Activated CD8-positive, alpha-beta T cell treated with anti-CD3 and anti-CD28 coated beads for 36 hours (primary cell): ENCODE data around the gene SGMS1. TPM values are rescaled to one million over a fixed set of nuclear protein-coding genes. Genes with fewer than 3 reads are reported as not detected.

Experiments used
- ATAC-seq: fragments of 200-7000 bp; cut with Tn5 transposase; one replicate; pipeline ENCODE4 v1.10.0; 2021; ENCODE audit warnings: mild to moderate bottlenecking, moderate library complexity
- CTCF ChIA-PET: fragments of 350-600 bp; sonication (Branson Sonifier 250); formaldehyde crosslinking; loops from one replicate; lab custom pipeline; 2021; ENCODE audit warnings: antibody characterized with exemption; lab: Charles Lee
- POLR2A ChIA-PET: fragments of 350-600 bp; sonication (Branson Sonifier 250); formaldehyde crosslinking; loops from one replicate; lab custom pipeline; 2021; ENCODE audit warnings: antibody characterized with exemption; lab: Charles Lee
- DNase-seq: peaks from one replicate; pipeline ENCODE4 v3.0.0-alpha.2; 2020
- H3K27ac Mint-ChIP-seq: one replicate; pipeline ENCODE4 v1.8.0; 2021; ENCODE audit warnings: mild to moderate bottlenecking, mixed read lengths
- H3K27me3 Mint-ChIP-seq: one replicate; pipeline ENCODE4 v1.8.0; 2021; ENCODE audit warnings: mixed read lengths
- H3K36me3 Mint-ChIP-seq: one replicate; pipeline ENCODE4 v1.8.0; 2021; ENCODE audit warnings: low read depth, mixed read lengths
- H3K4me1 Mint-ChIP-seq: one replicate; pipeline ENCODE4 v1.8.0; 2021; ENCODE audit warnings: low read depth, mixed read lengths
- H3K4me3 Mint-ChIP-seq: one replicate; pipeline ENCODE4 v1.8.0; 2021; ENCODE audit warnings: mild to moderate bottlenecking, moderate library complexity, mixed read lengths
- H3K9me3 Mint-ChIP-seq: one replicate; pipeline ENCODE4 v1.8.0; 2021; ENCODE audit warnings: mixed read lengths
- intact Hi-C: fragments of 100-400 bp; cut with micrococcal nuclease; formaldehyde crosslinking; loops from one replicate; pipeline ENCODE4 v1.10.0; 2022
- total RNA-seq, 2 experiments: library from RNA; stranded (reverse); gene quantifications; one replicate each; pipeline ENCODE4 v1.2.3, GENCODE V29; 2021
- TF ChIP-seq, protein P1 (sequence below): fragments of 200-600 bp; IDR thresholded peaks from one replicate; pipeline ENCODE4 v1.8.0; 2022; ENCODE audit warnings: antibody characterized with exemption, mild to moderate bottlenecking

SGMS1 gene
- total RNA-seq, 2 experiments from 2014 or later, result 9.0 to 10.6 TPM

DNA sequence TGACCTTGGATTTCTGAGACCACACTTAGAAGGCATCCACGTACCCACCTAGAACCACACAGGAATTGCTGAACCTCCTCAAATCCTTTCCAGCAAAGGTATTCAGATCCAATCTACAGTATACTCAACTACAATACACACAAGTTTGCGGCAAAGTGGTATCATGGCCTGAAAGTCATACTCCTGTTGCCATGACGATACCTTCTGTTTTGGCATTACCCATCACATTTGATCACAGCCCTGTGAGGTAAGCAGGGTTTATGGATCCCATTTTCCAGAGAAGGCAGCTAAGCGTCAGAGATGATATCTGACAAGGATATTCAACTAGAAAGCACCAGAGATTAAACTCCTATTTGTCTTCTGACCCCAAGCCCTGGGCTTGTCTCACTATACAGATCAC, 32.8 kb downstream of the SGMS1 start:
- ChIA-PET CTCF (no interaction called here), POLR2A (no interaction called here)
- TF ChIP-seq, protein P1, sequence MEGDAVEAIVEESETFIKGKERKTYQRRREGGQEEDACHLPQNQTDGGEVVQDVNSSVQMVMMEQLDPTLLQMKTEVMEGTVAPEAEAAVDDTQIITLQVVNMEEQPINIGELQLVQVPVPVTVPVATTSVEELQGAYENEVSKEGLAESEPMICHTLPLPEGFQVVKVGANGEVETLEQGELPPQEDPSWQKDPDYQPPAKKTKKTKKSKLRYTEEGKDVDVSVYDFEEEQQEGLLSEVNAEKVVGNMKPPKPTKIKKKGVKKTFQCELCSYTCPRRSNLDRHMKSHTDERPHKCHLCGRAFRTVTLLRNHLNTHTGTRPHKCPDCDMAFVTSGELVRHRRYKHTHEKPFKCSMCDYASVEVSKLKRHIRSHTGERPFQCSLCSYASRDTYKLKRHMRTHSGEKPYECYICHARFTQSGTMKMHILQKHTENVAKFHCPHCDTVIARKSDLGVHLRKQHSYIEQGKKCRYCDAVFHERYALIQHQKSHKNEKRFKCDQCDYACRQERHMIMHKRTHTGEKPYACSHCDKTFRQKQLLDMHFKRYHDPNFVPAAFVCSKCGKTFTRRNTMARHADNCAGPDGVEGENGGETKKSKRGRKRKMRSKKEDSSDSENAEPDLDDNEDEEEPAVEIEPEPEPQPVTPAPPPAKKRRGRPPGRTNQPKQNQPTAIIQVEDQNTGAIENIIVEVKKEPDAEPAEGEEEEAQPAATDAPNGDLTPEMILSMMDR, result no peak
- Mint-ChIP-seq H3K36me3 (peaks cover 23% of the 10 kb centered on the region), H3K27ac (no peak overlapping the region), H3K4me3 (no peak overlapping the region), H3K9me3 (no peaks in the 10 kb centered on the region), H3K4me1 (peaks cover 13% of the 10 kb centered on the region), H3K27me3 (no peaks in the 10 kb centered on the region)
- intact Hi-C loops, result no loop called here
- DNase-seq (no peak), ATAC-seq (no peak)

DNA sequence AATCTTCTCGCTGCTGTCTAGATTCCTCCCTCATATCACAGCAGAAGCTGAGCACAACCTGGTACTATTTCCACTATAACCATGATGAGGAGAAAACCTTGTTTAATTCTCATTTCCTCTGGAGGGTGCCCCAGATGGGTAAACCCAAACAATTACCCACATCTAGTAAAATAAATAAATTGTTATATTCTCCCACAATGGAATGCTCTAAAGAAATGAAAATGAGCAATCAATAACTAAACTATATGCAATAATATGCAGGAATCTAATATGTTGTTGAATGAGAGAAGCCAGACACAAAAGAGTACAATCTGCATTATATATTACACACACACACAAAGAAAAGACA, 37.0 kb downstream of the SGMS1 start:
- ChIA-PET CTCF (no interaction called here), POLR2A (no interaction called here)
- peaks cover 37% of the 10 kb centered on the region for H3K36me3 Mint-ChIP-seq
- intact Hi-C loops, result no loop called here
- DNase-seq (no peak), ATAC-seq (no peak)
- no peaks in the 10 kb centered on the region for H3K9me3 Mint-ChIP-seq
- no peak overlapping the region for H3K4me3 Mint-ChIP-seq
- peaks cover 10% of the 10 kb centered on the region for H3K4me1 Mint-ChIP-seq
- TF ChIP-seq, protein P1, result no peak
- H3K27ac Mint-ChIP-seq, result no peak overlapping the region
- H3K27me3 Mint-ChIP-seq, result no peaks in the 10 kb centered on the region

DNA sequence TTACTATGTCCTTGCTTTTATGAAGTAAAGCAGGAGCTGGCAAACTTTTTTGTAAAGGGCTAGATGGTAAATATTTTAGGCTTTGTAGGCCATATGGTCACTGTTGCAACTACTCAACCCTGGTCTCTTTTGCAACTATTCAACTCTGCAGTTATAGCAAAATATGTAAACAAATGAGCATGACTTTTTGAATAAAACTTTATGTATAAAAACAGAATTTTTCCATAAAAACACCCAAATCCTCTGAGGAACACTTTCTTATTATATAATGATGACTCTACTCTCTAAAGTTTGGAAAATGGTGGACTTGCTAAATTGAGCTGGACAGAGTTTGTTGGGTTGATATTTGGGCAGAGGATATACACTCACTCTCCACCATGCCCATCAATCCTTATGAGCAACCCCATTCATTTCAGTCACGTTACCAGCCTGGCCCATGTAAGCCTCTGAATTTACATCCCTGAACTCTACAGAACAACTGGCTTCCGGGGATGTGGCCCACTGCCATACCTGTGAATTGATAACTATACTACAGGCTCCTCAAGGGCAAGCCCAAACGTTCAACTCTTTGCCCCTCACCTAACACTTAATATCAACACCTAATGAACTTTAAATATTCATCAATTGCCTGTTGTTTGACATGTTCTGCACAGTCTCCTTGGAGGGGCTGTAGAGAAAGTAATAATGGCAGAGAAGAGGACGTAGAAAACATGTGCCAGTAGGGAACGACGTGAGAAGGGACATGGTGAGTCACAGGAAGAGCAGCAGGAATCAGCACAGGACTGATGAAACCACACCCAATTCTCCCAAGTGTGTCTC, 37.6 kb downstream of the SGMS1 start:
- ChIA-PET CTCF (interaction anchor here (1.4 kb wide), 1 partner anchor 33 kb away, joined by 3 read pairs; no protein-coding TSS in a partner anchor), POLR2A (no interaction called here)
- Mint-ChIP-seq H3K36me3 (peaks cover 37% of the 10 kb centered on the region), H3K9me3 (no peaks in the 10 kb centered on the region), H3K4me3 (no peak overlapping the region), H3K27me3 (no peaks in the 10 kb centered on the region), H3K4me1 (peaks cover 13% of the 10 kb centered on the region), H3K27ac (no peak overlapping the region)
- intact Hi-C loops, result no loop called here
- TF ChIP-seq, protein P1, result no peak
- ATAC-seq, result no peak
- DNase-seq, result no peak

DNA sequence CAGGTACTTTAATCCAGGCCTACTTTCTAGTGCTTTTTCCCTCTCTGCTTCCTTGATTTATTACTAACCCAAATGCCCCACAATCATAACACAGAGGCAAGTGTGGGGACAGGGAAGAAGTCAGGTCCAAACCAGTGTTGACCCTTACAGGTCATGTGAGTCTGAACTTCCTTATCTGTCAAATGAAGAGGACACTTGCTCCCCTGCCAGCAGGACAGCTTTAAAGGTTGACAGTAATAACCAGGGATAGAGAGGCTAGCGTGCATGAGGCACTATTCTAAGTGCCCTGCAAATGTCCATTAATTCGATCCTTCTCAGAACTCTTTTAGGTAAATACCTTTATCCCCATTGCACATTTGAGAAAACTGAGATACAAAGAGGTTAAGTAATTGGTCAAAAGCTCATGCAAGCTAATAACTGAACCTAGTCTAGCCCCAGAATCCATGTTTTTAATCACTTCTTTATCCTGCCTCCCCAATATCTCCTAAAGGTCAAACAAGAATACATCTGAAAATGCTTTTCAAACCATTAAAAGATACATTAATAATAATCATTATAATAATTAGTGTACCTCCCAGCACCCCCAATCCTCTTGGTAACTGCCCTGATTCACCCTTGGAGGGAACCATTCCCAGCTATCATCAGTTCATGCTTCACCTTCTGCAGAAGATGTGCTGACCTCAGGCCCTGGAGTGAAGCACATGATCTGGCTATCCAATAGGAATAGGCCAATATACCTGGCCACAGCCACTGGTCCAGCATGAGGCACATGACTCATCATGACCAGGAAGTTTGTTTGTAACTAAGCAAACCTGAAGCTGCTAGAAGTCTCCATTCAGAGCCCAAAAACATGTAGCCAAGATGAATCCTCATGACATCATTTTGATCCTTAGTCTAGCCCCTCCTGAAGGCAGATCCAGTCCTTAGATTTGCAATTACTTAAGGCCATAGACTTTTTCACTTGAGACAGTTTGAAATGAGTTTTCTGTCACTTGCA, 40.7 kb downstream of the SGMS1 start:
- CTCF ChIA-PET, result interaction anchor here (1.3 kb wide), 1 partner anchor 10 kb away, joined by 4 read pairs; no protein-coding TSS in a partner anchor
- Mint-ChIP-seq H3K4me3 (no peak overlapping the region), H3K36me3 (peaks cover 24% of the 10 kb centered on the region), H3K27me3 (no peaks in the 10 kb centered on the region), H3K4me1 (peaks cover 33% of the 10 kb centered on the region), H3K9me3 (no peaks in the 10 kb centered on the region), H3K27ac (no peak overlapping the region)
- POLR2A ChIA-PET, result no interaction called here
- ATAC-seq (no peak), DNase-seq (no peak)
- intact Hi-C loops, result no loop called here
- TF ChIP-seq, protein P1, result no peak
